ENCODE measurements around the gene RNF212.
A peak's percentile ranks its signal among the peaks of the same experiment; 100 is the strongest.

RNF212 gene

DNA sequence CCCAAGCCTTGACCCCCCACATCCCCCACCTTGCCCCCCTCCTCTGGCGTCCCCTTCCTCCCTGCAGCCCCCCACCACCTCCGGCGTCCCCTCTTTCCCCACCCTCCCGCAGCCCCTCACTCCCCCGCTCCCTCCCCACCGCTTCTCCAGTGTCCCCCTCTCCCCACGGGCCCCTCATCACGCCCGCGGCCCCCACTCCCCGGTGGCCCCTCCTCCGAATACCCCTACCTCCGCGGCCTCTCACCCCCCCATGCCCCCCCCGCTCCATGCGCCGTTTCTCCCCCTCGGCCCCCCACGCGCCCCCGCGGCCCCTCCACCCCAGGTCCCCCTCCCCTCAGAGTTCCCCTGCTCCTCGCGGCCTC lies 562 bp downstream of the RNF212 start:
- Histone ChIP-seq H3K4ac (ENCODE audit: low read depth, low read length) (no peak overlapping the region), H3K79me2 (ENCODE audit: control insufficient read depth, insufficient read depth, low read length) (no peaks in the 10 kb centered on the region), H3K23ac (ENCODE audit: low read length) (no peak overlapping the region), H2BK15ac (replicated peaks; ENCODE audit: low read depth) (no peak overlapping the region), H3K18ac (ENCODE audit: low read length) (no peak overlapping the region), H3K4me2 (ENCODE audit: low read length) (no peak overlapping the region), H3K56ac (ENCODE audit: low read length) (no peak overlapping the region), H3K27me3 (ENCODE audit: insufficient read depth, low read length, poor library complexity) (no peaks in the 10 kb centered on the region), H2BK5ac (ENCODE audit: low read length) (no peak overlapping the region), H3K36me3 (ENCODE audit: control insufficient read depth, insufficient read depth, low read length) (no peaks in the 10 kb centered on the region), H3K4me3 (ENCODE audit: low read length) (no peak overlapping the region), H3K9ac (ENCODE audit: low read length) (no peak overlapping the region), H3K27ac (ENCODE audit: low read depth, low read length) (no peak overlapping the region), H2BK120ac (ENCODE audit: low read depth, low read length) (no peak overlapping the region), H3K4me1 (ENCODE audit: control insufficient read depth, low read depth, low read length) (no peaks in the 10 kb centered on the region), H2AK5ac (ENCODE audit: low read length) (no peak overlapping the region), H4K8ac (ENCODE audit: low read depth, low read length) (no peak overlapping the region), H4K5ac (ENCODE audit: low read length) (no peak overlapping the region), H3K79me1 (ENCODE audit: low read length) (no peaks in the 10 kb centered on the region)
- no peak for DNase-seq
- no CpG with 5 or more reads among the region's 24 CpGs for WGBS (ENCODE audit: extremely low coverage, insufficient coverage, low lambda C conversion rate)

DNA sequence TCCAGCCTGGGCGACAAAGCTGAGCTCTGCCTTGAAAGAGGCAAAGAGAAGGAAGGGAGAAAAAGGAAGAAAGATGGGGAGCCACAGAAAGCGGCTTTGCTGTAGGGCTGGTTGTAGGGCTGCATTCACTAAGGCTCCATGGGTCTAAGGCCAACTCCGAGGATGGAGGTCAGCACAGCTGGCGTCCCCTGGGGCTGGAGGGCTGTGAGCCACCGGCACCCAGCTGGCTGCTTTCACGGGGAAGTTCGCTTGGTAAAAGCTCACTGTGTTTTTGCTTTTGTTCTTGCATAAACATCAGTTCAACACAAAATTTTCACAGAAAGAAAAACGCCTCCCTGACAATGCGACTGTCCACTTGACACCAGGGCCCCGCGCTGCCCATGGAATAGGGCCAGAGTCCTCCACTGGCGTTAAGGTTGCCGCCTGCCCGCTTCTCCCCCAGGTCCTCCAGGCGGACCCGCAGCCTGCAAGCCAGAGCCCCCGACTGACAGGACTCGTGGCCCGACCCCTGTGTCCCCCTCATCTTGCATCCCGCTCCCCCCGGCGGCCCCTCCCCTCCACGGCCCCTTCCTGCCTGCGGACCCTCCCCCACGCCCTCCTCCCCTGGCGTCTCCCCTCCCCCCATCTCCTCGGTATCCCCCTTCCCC lies 1.1 kb downstream of the RNF212 start:
- Histone ChIP-seq H2BK5ac (ENCODE audit: low read length) (no peak overlapping the region), H3K27me3 (ENCODE audit: insufficient read depth, low read length, poor library complexity) (no peaks in the 10 kb centered on the region), H3K36me3 (ENCODE audit: control insufficient read depth, insufficient read depth, low read length) (no peaks in the 10 kb centered on the region), H4K8ac (ENCODE audit: low read depth, low read length) (no peak overlapping the region), H3K4me1 (ENCODE audit: control insufficient read depth, low read depth, low read length) (no peaks in the 10 kb centered on the region), H3K4me2 (ENCODE audit: low read length) (no peak overlapping the region), H4K5ac (ENCODE audit: low read length) (no peak overlapping the region), H3K4ac (ENCODE audit: low read depth, low read length) (no peak overlapping the region), H3K23ac (ENCODE audit: low read length) (no peak overlapping the region), H3K79me2 (ENCODE audit: control insufficient read depth, insufficient read depth, low read length) (no peaks in the 10 kb centered on the region), H2BK120ac (ENCODE audit: low read depth, low read length) (no peak overlapping the region), H2BK15ac (replicated peaks; ENCODE audit: low read depth) (no peak overlapping the region), H3K27ac (ENCODE audit: low read depth, low read length) (no peak overlapping the region), H3K79me1 (ENCODE audit: low read length) (no peaks in the 10 kb centered on the region), H3K18ac (ENCODE audit: low read length) (no peak overlapping the region), H2AK5ac (ENCODE audit: low read length) (no peak overlapping the region), H3K4me3 (ENCODE audit: low read length) (no peak overlapping the region), H3K9ac (ENCODE audit: low read length) (no peak overlapping the region), H3K56ac (ENCODE audit: low read length) (no peak overlapping the region)
- DNase-seq, result no peak
- WGBS (ENCODE audit: extremely low coverage, insufficient coverage, low lambda C conversion rate), result no CpG with 5 or more reads among the region's 27 CpGs

DNA sequence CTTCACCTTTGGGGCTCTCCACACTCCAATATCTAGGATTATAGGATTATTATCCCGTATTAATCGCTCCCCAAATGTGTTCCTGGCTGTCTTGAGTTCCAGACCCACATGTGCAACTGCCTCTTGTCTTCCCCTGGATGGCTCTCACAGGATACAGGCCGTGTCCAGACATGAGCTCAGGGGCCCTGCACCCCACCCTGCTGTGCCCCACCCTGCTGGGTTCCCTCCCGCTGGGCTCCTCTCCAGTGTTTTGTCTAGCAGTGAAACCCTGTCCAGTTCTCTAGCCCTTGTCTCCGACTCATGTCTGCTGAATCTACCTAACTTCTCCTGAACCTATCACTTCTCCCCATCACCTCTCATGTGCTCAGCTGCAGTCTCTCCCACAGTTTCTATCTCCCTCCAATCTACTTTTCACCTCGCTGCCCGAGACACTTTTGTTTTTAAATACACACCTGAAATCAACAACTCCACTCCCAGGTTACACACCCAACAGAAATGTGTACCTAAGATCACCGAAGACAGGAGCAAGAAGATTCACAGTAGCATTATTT lies 2.0 kb downstream of the RNF212 start:
- Histone ChIP-seq H3K18ac (ENCODE audit: low read length) (no peak overlapping the region), H3K36me3 (ENCODE audit: control insufficient read depth, insufficient read depth, low read length) (no peaks in the 10 kb centered on the region), H3K27me3 (ENCODE audit: insufficient read depth, low read length, poor library complexity) (no peaks in the 10 kb centered on the region), H4K8ac (ENCODE audit: low read depth, low read length) (no peak overlapping the region), H3K4ac (ENCODE audit: low read depth, low read length) (no peak overlapping the region), H3K23ac (ENCODE audit: low read length) (no peak overlapping the region), H3K4me3 (ENCODE audit: low read length) (no peak overlapping the region), H2BK15ac (replicated peaks; ENCODE audit: low read depth) (no peak overlapping the region), H4K5ac (ENCODE audit: low read length) (no peak overlapping the region), H2AK5ac (ENCODE audit: low read length) (no peak overlapping the region), H2BK120ac (ENCODE audit: low read depth, low read length) (no peak overlapping the region), H3K79me2 (ENCODE audit: control insufficient read depth, insufficient read depth, low read length) (no peaks in the 10 kb centered on the region), H3K4me2 (ENCODE audit: low read length) (no peak overlapping the region), H2BK5ac (ENCODE audit: low read length) (no peak overlapping the region), H3K56ac (ENCODE audit: low read length) (no peak overlapping the region), H3K27ac (ENCODE audit: low read depth, low read length) (no peak overlapping the region), H3K79me1 (ENCODE audit: low read length) (no peaks in the 10 kb centered on the region), H3K4me1 (ENCODE audit: control insufficient read depth, low read depth, low read length) (no peaks in the 10 kb centered on the region), H3K9ac (ENCODE audit: low read length) (no peak overlapping the region)
- no peak for DNase-seq
- no CpG with 5 or more reads among the region's 8 CpGs for WGBS (ENCODE audit: extremely low coverage, insufficient coverage, low lambda C conversion rate)

DNA sequence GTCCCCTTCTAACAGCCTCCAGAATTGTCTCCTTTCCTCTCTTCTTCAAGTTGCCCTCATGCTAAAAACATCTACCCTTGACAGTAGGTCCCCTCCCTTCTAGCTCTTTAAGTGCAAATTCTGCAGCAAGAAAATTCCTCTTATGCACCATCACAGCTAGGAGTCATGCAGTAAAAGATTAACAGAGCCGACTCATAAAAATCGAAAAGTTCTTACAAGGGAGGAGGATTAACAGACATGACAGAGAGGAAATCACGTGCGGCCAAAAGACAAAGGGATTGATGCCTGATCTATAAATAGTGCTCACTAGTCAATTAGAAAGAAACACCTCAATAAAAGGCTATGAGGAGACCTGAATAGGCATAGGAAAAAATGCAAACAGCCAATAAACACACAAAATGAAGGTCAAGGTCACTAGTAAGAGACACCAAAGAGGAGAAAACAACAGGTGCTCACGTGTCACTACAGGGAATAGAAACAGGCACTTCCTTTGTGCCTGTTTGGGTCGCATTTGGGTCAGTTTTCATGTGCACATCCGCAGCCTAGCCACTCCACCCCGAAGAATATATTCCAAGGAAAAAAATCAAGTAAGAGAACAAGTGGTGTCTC lies 3.4 kb downstream of the RNF212 start:
- Histone ChIP-seq H3K27me3 (ENCODE audit: insufficient read depth, low read length, poor library complexity) (no peaks in the 10 kb centered on the region), H3K18ac (ENCODE audit: low read length) (no peak overlapping the region), H2BK120ac (ENCODE audit: low read depth, low read length) (no peak overlapping the region), H4K8ac (ENCODE audit: low read depth, low read length) (no peak overlapping the region), H2BK5ac (ENCODE audit: low read length) (no peak overlapping the region), H3K4me3 (ENCODE audit: low read length) (no peak overlapping the region), H3K36me3 (ENCODE audit: control insufficient read depth, insufficient read depth, low read length) (no peaks in the 10 kb centered on the region), H3K4me2 (ENCODE audit: low read length) (no peak overlapping the region), H3K9ac (ENCODE audit: low read length) (no peak overlapping the region), H3K4me1 (ENCODE audit: control insufficient read depth, low read depth, low read length) (no peaks in the 10 kb centered on the region), H3K56ac (ENCODE audit: low read length) (no peak overlapping the region), H3K79me2 (ENCODE audit: control insufficient read depth, insufficient read depth, low read length) (no peaks in the 10 kb centered on the region), H3K27ac (ENCODE audit: low read depth, low read length) (no peak overlapping the region), H2AK5ac (ENCODE audit: low read length) (no peak overlapping the region), H3K79me1 (ENCODE audit: low read length) (no peaks in the 10 kb centered on the region), H2BK15ac (replicated peaks; ENCODE audit: low read depth) (no peak overlapping the region), H3K23ac (ENCODE audit: low read length) (no peak overlapping the region), H3K4ac (ENCODE audit: low read depth, low read length) (no peak overlapping the region), H4K5ac (ENCODE audit: low read length) (no peak overlapping the region)
- WGBS (ENCODE audit: extremely low coverage, insufficient coverage, low lambda C conversion rate), result no CpG with 5 or more reads among the region's 8 CpGs
- DNase-seq, result no peak

DNA sequence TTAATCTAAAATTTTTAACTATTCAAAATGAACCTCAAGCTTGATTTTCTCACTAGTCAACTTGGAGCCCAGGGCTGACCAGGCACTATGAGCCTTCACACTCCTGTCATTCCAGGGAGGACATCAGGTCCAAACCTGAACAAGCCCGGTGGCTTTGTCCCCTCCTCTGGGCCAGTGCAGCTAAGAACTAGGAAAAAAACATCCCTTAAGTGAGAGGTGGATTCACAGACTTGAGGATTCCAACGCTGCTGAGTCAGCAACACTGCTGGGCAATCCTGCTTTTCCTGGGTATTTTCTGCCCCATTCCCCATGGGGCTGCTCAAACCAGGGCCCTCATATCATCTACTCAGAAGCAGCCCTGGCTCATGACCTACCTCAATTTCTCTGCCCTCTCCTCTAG lies 4.0 kb downstream of the RNF212 start:
- Histone ChIP-seq H4K5ac (ENCODE audit: low read length) (no peak overlapping the region), H2BK5ac (ENCODE audit: low read length) (no peak overlapping the region), H3K79me2 (ENCODE audit: control insufficient read depth, insufficient read depth, low read length) (no peaks in the 10 kb centered on the region), H2BK15ac (replicated peaks; ENCODE audit: low read depth) (no peak overlapping the region), H3K4me2 (ENCODE audit: low read length) (no peak overlapping the region), H3K23ac (ENCODE audit: low read length) (no peak overlapping the region), H3K36me3 (ENCODE audit: control insufficient read depth, insufficient read depth, low read length) (no peaks in the 10 kb centered on the region), H3K56ac (ENCODE audit: low read length) (no peak overlapping the region), H4K8ac (ENCODE audit: low read depth, low read length) (no peak overlapping the region), H2BK120ac (ENCODE audit: low read depth, low read length) (no peak overlapping the region), H3K4me1 (ENCODE audit: control insufficient read depth, low read depth, low read length) (no peaks in the 10 kb centered on the region), H2AK5ac (ENCODE audit: low read length) (no peak overlapping the region), H3K27ac (ENCODE audit: low read depth, low read length) (no peak overlapping the region), H3K27me3 (ENCODE audit: insufficient read depth, low read length, poor library complexity) (no peaks in the 10 kb centered on the region), H3K18ac (ENCODE audit: low read length) (no peak overlapping the region), H3K9ac (ENCODE audit: low read length) (no peak overlapping the region), H3K4me3 (ENCODE audit: low read length) (no peak overlapping the region), H3K4ac (ENCODE audit: low read depth, low read length) (no peak overlapping the region), H3K79me1 (ENCODE audit: low read length) (no peaks in the 10 kb centered on the region)
- no CpG with 5 or more reads among the region's 2 CpGs for WGBS (ENCODE audit: extremely low coverage, insufficient coverage, low lambda C conversion rate)
- DNase-seq, result no peak

DNA sequence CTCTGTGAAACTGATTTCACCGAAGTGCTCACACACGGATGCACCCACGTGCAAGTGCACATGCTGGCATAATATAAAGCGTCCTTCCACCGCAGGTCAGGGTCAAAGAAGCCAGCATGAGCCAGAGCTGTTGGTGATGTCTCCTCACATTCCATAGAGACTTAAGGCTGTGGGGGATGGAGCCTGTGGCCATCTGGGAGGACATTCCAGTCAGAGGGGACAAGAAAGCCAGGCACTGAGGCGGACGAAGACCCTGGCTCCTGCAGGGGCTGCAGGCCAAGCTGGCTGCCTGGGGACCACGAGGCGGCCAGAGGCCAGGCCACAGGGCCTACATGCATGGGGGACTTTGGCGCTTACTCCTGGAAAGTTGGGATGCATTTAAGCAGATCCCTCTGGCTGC lies 7.7 kb downstream of the RNF212 start:
- Histone ChIP-seq H3K4me3 (ENCODE audit: low read length) (no peak overlapping the region), H2BK15ac (replicated peaks; ENCODE audit: low read depth) (no peak overlapping the region), H3K56ac (ENCODE audit: low read length) (no peak overlapping the region), H3K27ac (ENCODE audit: low read depth, low read length) (no peak overlapping the region), H3K18ac (ENCODE audit: low read length) (no peak overlapping the region), H3K36me3 (ENCODE audit: control insufficient read depth, insufficient read depth, low read length) (no peaks in the 10 kb centered on the region), H2AK5ac (ENCODE audit: low read length) (no peak overlapping the region), H3K4me2 (ENCODE audit: low read length) (no peak overlapping the region), H3K9ac (ENCODE audit: low read length) (no peak overlapping the region), H3K23ac (ENCODE audit: low read length) (no peak overlapping the region), H3K27me3 (ENCODE audit: insufficient read depth, low read length, poor library complexity) (no peaks in the 10 kb centered on the region), H3K4me1 (ENCODE audit: control insufficient read depth, low read depth, low read length) (no peaks in the 10 kb centered on the region), H2BK5ac (ENCODE audit: low read length) (no peak overlapping the region), H3K79me2 (ENCODE audit: control insufficient read depth, insufficient read depth, low read length) (no peaks in the 10 kb centered on the region), H3K79me1 (ENCODE audit: low read length) (no peaks in the 10 kb centered on the region), H3K4ac (ENCODE audit: low read depth, low read length) (no peak overlapping the region), H4K8ac (ENCODE audit: low read depth, low read length) (no peak overlapping the region), H2BK120ac (ENCODE audit: low read depth, low read length) (no peak overlapping the region), H4K5ac (ENCODE audit: low read length) (no peak overlapping the region)
- WGBS (ENCODE audit: extremely low coverage, insufficient coverage, low lambda C conversion rate), result no CpG with 5 or more reads among the region's 10 CpGs
- DNase-seq, result peak; percentile 36

Measured in mesendoderm (in vitro differentiated cells).